Thyroid gland (tissue), 4 donors: ENCODE data around the gene PSD4. TPM values are rescaled to one million over a fixed set of nuclear protein-coding genes. Genes with fewer than 3 reads are reported as not detected.

Experiments used
- DNase-seq, 2 donors: peaks; one replicate each; pipeline ENCODE4 v3.0.0-alpha.2; 2019
- H3K27ac ChIP-seq, 3 donors: fragments of 200-600 bp; sonication (generic); 1 replicate in 2 of 3; 2 replicates in 1 of 3; pipeline ENCODE4 v1.5.1; 2016 to 2019; ENCODE audit warnings: mild to moderate bottlenecking in 1 of 3, moderate library complexity in 1 of 3
- H3K27me3 ChIP-seq: fragments of 200-600 bp; sonication (generic); one replicate; pipeline ENCODE4 v1.5.1; 2019
- H3K36me3 ChIP-seq, 2 donors: fragments of 200-600 bp; sonication (generic); one replicate each; pipeline ENCODE4 v1.5.1; 2016 to 2019
- H3K4me1 ChIP-seq, 2 donors: fragments of 200-600 bp; sonication (generic); one replicate each; pipeline ENCODE4 v1.5.1; 2017 to 2019
- H3K4me3 ChIP-seq, 3 donors: fragments of 200-600 bp; sonication (generic); replicated peaks in 1 of 3; 1 replicate in 2 of 3; 2 replicates in 1 of 3; pipeline ENCODE4 v1.5.1; 2016; ENCODE audit warnings: mild to moderate bottlenecking in 1 of 3
- H3K9me3 ChIP-seq: fragments of 200-600 bp; sonication (generic); one replicate; pipeline ENCODE4 v1.5.1; 2017
- POLR2A ChIP-seq, 2 donors: fragments of 450-650 bp; IDR thresholded peaks; one replicate each; pipeline ENCODE4 v1.6.1; 2017; ENCODE audit warnings: antibody characterized with exemption in 2 of 2, mild to moderate bottlenecking in 2 of 2, moderate library complexity in 1 of 2
- WGBS, 2 donors: methylation state at CpG; one replicate each; pipeline ENCODE4 v1.1.5; 2017; 5-methylcytosine and 5-hydroxymethylcytosine counted together
- intact Hi-C: fragments of 100-400 bp; cut with DNase I; formaldehyde crosslinking; loops from one replicate; pipeline ENCODE4 v1.15.1; 2023
- total RNA-seq, 4 donors: library from RNA; depleted of rRNA; stranded (reverse); fragments of >200 nt; gene quantifications; one replicate each; pipeline ENCODE4 v1.2.3, GENCODE V29; 2016
- TF ChIP-seq, protein P1 (sequence below), 6 experiments: fragments of 200-600 bp in 3 of 6; fragments of 450-650 bp in 3 of 6; sonication (generic) in 3 of 6; IDR thresholded peaks; one replicate each; pipeline ENCODE4 v1.5.1; 2016 to 2019; ENCODE audit warnings: antibody characterized with exemption in 6 of 6, mild to moderate bottlenecking in 2 of 6, inconsistent platforms in 1 of 6, moderate library complexity in 1 of 6

The PSD4 gene
- total RNA-seq, 4 donors from 2014 or later = 63.7 to 136 (median 111) TPM

DNA sequence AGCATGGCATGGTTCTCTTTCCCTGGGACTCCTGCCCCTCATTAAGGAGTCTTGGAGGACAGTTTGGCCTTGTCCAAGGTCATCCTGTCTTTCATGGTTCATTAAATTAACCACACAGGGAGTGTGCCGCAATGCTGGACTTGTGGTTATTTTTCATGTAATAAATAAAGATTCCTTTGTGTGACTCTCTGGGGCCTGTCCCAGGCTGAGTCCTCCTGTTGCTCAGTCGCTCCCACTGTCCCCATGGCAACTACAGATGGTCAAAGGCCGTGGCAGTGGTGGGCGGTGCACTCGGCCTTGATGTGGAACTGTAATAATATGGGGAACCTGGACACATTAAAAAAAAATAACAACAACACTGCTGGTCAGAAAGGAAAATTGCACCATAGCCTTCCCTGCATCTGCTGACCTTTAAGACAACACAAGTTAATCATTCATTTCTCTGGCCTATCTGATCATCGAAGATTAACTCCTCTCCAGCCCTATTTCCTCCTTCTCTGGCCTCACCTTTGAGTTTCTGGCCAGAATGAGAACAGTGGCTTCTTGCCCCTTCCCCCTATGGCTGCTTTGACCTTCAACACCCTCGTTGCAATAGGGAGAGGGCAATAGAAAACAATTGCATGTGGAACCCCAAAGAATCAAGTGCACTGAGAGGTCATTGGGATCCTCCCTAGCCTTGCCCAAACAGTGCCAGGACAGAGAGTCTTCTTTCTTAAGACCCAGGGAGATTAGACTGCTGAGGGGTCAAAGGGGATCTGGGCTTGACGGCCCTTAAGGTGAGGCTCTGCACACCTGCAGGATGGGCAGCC lies 44.7 kb downstream of the PSD4 start:
- peaks cover 74 to 99% of the 10 kb centered on the region in 2 donors for H3K4me1 ChIP-seq
- H3K27me3 ChIP-seq = no peaks in the 10 kb centered on the region
- intact Hi-C loops = no loop called here
- peak; percentile 61 to 64 for DNase-seq
- H3K4me3 ChIP-seq = no peak overlapping the region
- peak overlapping the region; percentile 66 to 92 (median 74) for H3K27ac ChIP-seq
- no peaks in the 10 kb centered on the region for H3K9me3 ChIP-seq
- peaks cover 23 to 32% of the 10 kb centered on the region in 2 donors for H3K36me3 ChIP-seq
- TF ChIP-seq, protein P1, sequence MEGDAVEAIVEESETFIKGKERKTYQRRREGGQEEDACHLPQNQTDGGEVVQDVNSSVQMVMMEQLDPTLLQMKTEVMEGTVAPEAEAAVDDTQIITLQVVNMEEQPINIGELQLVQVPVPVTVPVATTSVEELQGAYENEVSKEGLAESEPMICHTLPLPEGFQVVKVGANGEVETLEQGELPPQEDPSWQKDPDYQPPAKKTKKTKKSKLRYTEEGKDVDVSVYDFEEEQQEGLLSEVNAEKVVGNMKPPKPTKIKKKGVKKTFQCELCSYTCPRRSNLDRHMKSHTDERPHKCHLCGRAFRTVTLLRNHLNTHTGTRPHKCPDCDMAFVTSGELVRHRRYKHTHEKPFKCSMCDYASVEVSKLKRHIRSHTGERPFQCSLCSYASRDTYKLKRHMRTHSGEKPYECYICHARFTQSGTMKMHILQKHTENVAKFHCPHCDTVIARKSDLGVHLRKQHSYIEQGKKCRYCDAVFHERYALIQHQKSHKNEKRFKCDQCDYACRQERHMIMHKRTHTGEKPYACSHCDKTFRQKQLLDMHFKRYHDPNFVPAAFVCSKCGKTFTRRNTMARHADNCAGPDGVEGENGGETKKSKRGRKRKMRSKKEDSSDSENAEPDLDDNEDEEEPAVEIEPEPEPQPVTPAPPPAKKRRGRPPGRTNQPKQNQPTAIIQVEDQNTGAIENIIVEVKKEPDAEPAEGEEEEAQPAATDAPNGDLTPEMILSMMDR (IDR thresholded peaks at IDR 0.05) = no peak
- TF ChIP-seq POLR2A (IDR thresholded peaks at IDR 0.05) = no peak
- 63 to 67% methylated on average over 8 of the region's 8 CpGs for WGBS, 2 donors

- Histone ChIP-seq H3K27me3 (no peaks in the 10 kb centered on the region), H3K36me3 (peaks cover 23 to 32% of the 10 kb centered on the region in 2 donors), H3K27ac (peak overlapping the region; percentile 66 to 92 (median 74)), H3K4me1 (peaks cover 77 to 99% of the 10 kb centered on the region in 2 donors), H3K9me3 (no peaks in the 10 kb centered on the region), H3K4me3 (no peak overlapping the region)
- TF ChIP-seq, protein P1 (IDR thresholded peaks at IDR 0.05) = no peak
- TF ChIP-seq POLR2A (IDR thresholded peaks at IDR 0.05) = no peak
- intact Hi-C loops = no loop called here
- WGBS, 2 donors = 85% methylated on average over 2 of the region's 2 CpGs; no CpG with 5 or more reads in 1 of the 2 donors
- peak in 1 of 2 donors; percentile 5 for DNase-seq
Measured at GRCh38 chr2:113219092-113219441, 45.3 kb downstream of the PSD4 start.

- WGBS, 2 donors = 79 to 87% methylated on average over 5 of the region's 5 CpGs
- peak in 1 of 2 donors; percentile 11 for DNase-seq
- no peak overlapping the region for H3K4me3 ChIP-seq
- TF ChIP-seq, protein P1 (IDR thresholded peaks at IDR 0.05) = no peak
- TF ChIP-seq POLR2A (IDR thresholded peaks at IDR 0.05) = no peak
- H3K9me3 ChIP-seq = no peaks in the 10 kb centered on the region
- peak overlapping the region; percentile 66 to 92 (median 74) for H3K27ac ChIP-seq
- peaks cover 23 to 32% of the 10 kb centered on the region in 2 donors for H3K36me3 ChIP-seq
- intact Hi-C loops = no loop called here
- H3K4me1 ChIP-seq = peaks cover 79 to 97% of the 10 kb centered on the region in 2 donors
- H3K27me3 ChIP-seq = no peaks in the 10 kb centered on the region
Measured at GRCh38 chr2:113219525-113219888, 45.7 kb downstream of the PSD4 start.

GRCh38 chr2:113219889-113220641 lies 46.3 kb downstream of the PSD4 start:
- Histone ChIP-seq H3K4me1 (peaks cover 85 to 91% of the 10 kb centered on the region in 2 donors), H3K36me3 (peaks cover 26 to 32% of the 10 kb centered on the region in 2 donors), H3K27ac (peak overlapping the region; percentile 21 to 92 (median 66)), H3K27me3 (no peaks in the 10 kb centered on the region), H3K9me3 (no peaks in the 10 kb centered on the region), H3K4me3 (no peak overlapping the region)
- peak in 1 of 2 donors; percentile 49 for TF ChIP-seq POLR2A (IDR thresholded peaks at IDR 0.05)
- TF ChIP-seq, protein P1 (IDR thresholded peaks at IDR 0.05) = no peak
- WGBS, 2 donors = 67 to 93% methylated on average over 2 to 6 of the region's 6 CpGs
- peak; percentile 69 to 72 for DNase-seq
- intact Hi-C loops = no loop called here
